ENCODE data around the gene RICTOR. TPM values are rescaled to one million over a fixed set of nuclear protein-coding genes. Genes with fewer than 3 reads are reported as not detected.

Gene RICTOR
- total and polyA plus RNA-seq, 4 donors: 4.9 to 102 (median 19.7) TPM

DNA sequence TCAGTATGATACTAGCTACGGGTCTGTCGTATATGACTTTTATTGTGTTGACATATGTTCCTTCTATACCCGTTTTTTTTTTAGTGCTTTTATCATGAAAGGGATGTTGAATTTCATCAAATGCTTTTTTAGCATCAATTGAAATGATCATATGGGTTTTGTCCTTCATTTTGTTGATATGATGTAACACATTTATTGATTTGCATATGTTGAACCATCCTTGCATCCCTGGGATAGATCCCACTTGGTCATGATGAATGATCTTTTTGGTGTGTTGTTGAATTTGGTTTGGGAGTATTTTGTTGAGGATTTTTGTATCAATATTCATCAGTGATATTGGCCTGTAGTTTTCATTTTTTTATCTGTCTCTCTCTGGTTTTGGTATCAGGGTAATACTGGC is 177.4 kb downstream of the RICTOR start:
- Histone ChIP-seq H3K36me3 (ENCODE audit: control insufficient read depth in 4 of 4, insufficient read depth in 4 of 4, low read length in 4 of 4) (peaks cover 0 to 8% (median 5%) of the 10 kb centered on the region in 4 donors), H3K9me3 (ENCODE audit: control insufficient read depth in 4 of 4, insufficient read depth in 3 of 4, low read length in 3 of 4) (peaks cover 0 to 6% (median 2%) of the 10 kb centered on the region in 4 donors), H3K9ac (ENCODE audit: insufficient read depth in 1 of 2, low read length in 2 of 2) (no peak overlapping the region), H3K4me1 (ENCODE audit: control insufficient read depth in 5 of 5, insufficient read depth in 5 of 5, low read length in 5 of 5) (no peaks in the 10 kb centered on the region), H3K27ac (ENCODE audit: low read depth in 1 of 2, low read length in 1 of 2) (no peak overlapping the region), H3K27me3 (ENCODE audit: control insufficient read depth in 3 of 3, insufficient read depth in 3 of 3, low read length in 2 of 3) (no peaks in the 10 kb centered on the region), H3K4me3 (no peak overlapping the region)
- no peak for DNase-seq
- TF ChIP-seq, protein P1, sequence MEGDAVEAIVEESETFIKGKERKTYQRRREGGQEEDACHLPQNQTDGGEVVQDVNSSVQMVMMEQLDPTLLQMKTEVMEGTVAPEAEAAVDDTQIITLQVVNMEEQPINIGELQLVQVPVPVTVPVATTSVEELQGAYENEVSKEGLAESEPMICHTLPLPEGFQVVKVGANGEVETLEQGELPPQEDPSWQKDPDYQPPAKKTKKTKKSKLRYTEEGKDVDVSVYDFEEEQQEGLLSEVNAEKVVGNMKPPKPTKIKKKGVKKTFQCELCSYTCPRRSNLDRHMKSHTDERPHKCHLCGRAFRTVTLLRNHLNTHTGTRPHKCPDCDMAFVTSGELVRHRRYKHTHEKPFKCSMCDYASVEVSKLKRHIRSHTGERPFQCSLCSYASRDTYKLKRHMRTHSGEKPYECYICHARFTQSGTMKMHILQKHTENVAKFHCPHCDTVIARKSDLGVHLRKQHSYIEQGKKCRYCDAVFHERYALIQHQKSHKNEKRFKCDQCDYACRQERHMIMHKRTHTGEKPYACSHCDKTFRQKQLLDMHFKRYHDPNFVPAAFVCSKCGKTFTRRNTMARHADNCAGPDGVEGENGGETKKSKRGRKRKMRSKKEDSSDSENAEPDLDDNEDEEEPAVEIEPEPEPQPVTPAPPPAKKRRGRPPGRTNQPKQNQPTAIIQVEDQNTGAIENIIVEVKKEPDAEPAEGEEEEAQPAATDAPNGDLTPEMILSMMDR (IDR thresholded peaks at IDR 0.05; ENCODE audit: control extremely low read depth, extremely low read depth): no peak
- no peak for ATAC-seq (ENCODE audit: insufficient read depth, low FRiP score)
- 88 to 91% methylated on average over 3 of the region's 3 CpGs for WGBS, 2 donors

DNA sequence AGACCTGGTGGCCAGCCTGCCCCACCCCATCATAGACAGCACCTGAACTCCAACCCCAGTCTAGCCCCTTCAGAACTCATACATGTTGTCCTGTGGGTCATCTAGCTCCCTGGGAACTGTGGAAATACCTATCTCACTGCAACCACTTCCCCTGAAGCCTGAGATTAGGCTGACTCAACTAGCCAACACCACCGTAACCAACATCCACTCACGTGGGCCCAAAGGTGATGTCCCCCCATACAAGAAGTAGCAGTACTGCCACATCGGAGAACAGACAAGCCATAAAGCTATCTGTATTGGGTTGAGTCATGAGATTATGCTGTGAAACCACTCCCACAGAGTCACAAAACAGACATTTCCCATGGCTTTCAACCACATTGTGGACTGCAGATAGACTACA is 181.8 kb downstream of the RICTOR start:
- H3K36me3 ChIP-seq (ENCODE audit: control insufficient read depth in 4 of 4, insufficient read depth in 4 of 4, low read length in 4 of 4): peaks cover 0 to 7% (median under 1%) of the 10 kb centered on the region in 4 donors
- TF ChIP-seq, protein P1 (IDR thresholded peaks at IDR 0.05; ENCODE audit: control extremely low read depth, extremely low read depth): no peak
- DNase-seq (no peak), ATAC-seq (ENCODE audit: insufficient read depth, low FRiP score) (no peak)
- H3K27me3 ChIP-seq (ENCODE audit: control insufficient read depth in 3 of 3, insufficient read depth in 3 of 3, low read length in 2 of 3): no peaks in the 10 kb centered on the region
- H3K4me1 ChIP-seq (ENCODE audit: control insufficient read depth in 5 of 5, insufficient read depth in 5 of 5, low read length in 5 of 5): no peaks in the 10 kb centered on the region
- no peak overlapping the region for H3K27ac ChIP-seq (ENCODE audit: low read depth in 1 of 2, low read length in 1 of 2)
- H3K9me3 ChIP-seq (ENCODE audit: control insufficient read depth in 4 of 4, insufficient read depth in 3 of 4, low read length in 3 of 4): peaks cover 0 to 6% (median 2%) of the 10 kb centered on the region in 4 donors
- 95 to 96% methylated on average over 3 of the region's 3 CpGs for WGBS, 2 donors
- H3K9ac ChIP-seq (ENCODE audit: insufficient read depth in 1 of 2, low read length in 2 of 2): no peak overlapping the region
- H3K4me3 ChIP-seq: no peak overlapping the region

DNA sequence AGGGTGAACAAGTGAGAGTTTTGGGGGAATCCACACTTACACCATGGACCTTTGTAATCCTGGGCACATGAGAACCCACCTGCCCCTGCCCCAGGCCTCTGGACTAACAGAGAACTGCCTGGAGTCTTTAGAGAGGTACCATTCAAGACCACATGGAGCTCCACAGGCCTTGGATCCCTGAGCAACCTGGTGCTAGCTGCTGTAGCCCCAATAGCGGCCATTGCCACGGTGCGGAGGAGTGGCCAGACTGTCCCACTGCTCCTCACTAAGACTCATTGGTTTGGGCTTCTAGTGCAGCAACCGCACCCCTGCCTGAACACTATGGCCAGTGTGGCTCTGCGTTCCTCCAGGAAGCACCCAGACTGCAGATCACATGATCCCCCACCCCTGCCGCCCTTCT is 182.6 kb downstream of the RICTOR start:
- TF ChIP-seq, protein P1 (IDR thresholded peaks at IDR 0.05; ENCODE audit: control extremely low read depth, extremely low read depth): no peak
- H3K4me1 ChIP-seq (ENCODE audit: control insufficient read depth in 5 of 5, insufficient read depth in 5 of 5, low read length in 5 of 5): no peaks in the 10 kb centered on the region
- H3K27ac ChIP-seq (ENCODE audit: low read depth in 1 of 2, low read length in 1 of 2): no peak overlapping the region
- H3K27me3 ChIP-seq (ENCODE audit: control insufficient read depth in 3 of 3, insufficient read depth in 3 of 3, low read length in 2 of 3): no peaks in the 10 kb centered on the region
- no peak overlapping the region for H3K9ac ChIP-seq (ENCODE audit: insufficient read depth in 1 of 2, low read length in 2 of 2)
- H3K36me3 ChIP-seq (ENCODE audit: control insufficient read depth in 4 of 4, insufficient read depth in 4 of 4, low read length in 4 of 4): peaks cover 2 to 7% (median 2%) of the 10 kb centered on the region in 4 donors
- ATAC-seq (ENCODE audit: insufficient read depth, low FRiP score) (no peak), DNase-seq (no peak)
- 88 to 91% methylated on average over 6 of the region's 6 CpGs for WGBS, 2 donors
- peaks cover 0 to 6% (median 1%) of the 10 kb centered on the region in 4 donors for H3K9me3 ChIP-seq (ENCODE audit: control insufficient read depth in 4 of 4, insufficient read depth in 3 of 4, low read length in 3 of 4)
- no peak overlapping the region for H3K4me3 ChIP-seq

DNA sequence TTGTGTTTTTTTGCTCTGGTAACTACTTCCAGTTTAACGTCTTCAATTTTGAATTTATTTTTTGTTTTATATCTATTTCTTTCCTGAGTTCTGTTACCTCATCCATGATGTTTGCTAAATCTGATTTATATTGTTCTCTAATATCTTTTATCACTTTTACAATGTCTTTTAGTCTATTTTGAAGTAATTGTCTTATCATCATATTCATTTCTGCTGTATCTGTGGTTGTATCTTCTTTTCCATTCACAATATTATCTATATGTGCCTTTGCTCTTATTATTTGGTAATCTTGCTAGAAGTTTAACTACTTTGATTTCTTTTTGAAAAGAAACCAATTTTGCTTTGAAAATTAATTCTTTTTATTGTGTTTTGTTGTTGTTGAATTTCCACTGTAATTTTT is 184.8 kb downstream of the RICTOR start:
- Histone ChIP-seq H3K4me1 (ENCODE audit: control insufficient read depth in 5 of 5, insufficient read depth in 5 of 5, low read length in 5 of 5) (peaks cover 0 to 4% (median 0%) of the 10 kb centered on the region in 5 donors), H3K9me3 (ENCODE audit: control insufficient read depth in 4 of 4, insufficient read depth in 3 of 4, low read length in 3 of 4) (no peaks in the 10 kb centered on the region), H3K27ac (ENCODE audit: low read depth in 1 of 2, low read length in 1 of 2) (no peak overlapping the region), H3K27me3 (ENCODE audit: control insufficient read depth in 3 of 3, insufficient read depth in 3 of 3, low read length in 2 of 3) (no peaks in the 10 kb centered on the region), H3K4me3 (no peak overlapping the region), H3K36me3 (ENCODE audit: control insufficient read depth in 4 of 4, insufficient read depth in 4 of 4, low read length in 4 of 4) (peaks cover 11 to 19% (median 13%) of the 10 kb centered on the region in 4 donors), H3K9ac (ENCODE audit: insufficient read depth in 1 of 2, low read length in 2 of 2) (no peak overlapping the region)
- ATAC-seq (ENCODE audit: insufficient read depth, low FRiP score) (no peak), DNase-seq (no peak)
- TF ChIP-seq, protein P1 (IDR thresholded peaks at IDR 0.05; ENCODE audit: control extremely low read depth, extremely low read depth): no peak
- 93 to 94% methylated on average over 1 of the region's 1 CpG for WGBS, 2 donors
